Psoas muscle (tissue), 8 donors: Measurements from ENCODE around the gene CCNK. TPM values are rescaled to one million over a fixed set of nuclear protein-coding genes. Genes with fewer than 3 reads are reported as not detected.

ENCODE experiments used
- ATAC-seq, 4 donors: fragments of 200-7000 bp; cut with Tn5 transposase; one replicate each; pipeline ENCODE4 v1.9.1; 2020; ENCODE audit warnings: moderate library complexity in 3 of 4, mild to moderate bottlenecking in 2 of 4
- DNase-seq, 2 donors: peaks; one replicate each; pipeline ENCODE4 v3.0.0-alpha.2; 2020
- H3K27ac ChIP-seq: fragments of 200-600 bp; one replicate; pipeline ENCODE4 v1.8.0; 2022
- H3K27me3 ChIP-seq, 3 donors: fragments of 200-600 bp in 1 of 3; one replicate each; pipeline versions ENCODE4 v1.6.1 to v1.8.0; 2013 to 2022; ENCODE audit warnings: low read length in 2 of 3, mild to moderate bottlenecking in 2 of 3, moderate library complexity in 1 of 3; ENCODE audit not compliant: insufficient read depth in 3 of 3
- H3K36me3 ChIP-seq, 2 donors: fragments of 200-600 bp in 1 of 2; one replicate each; pipeline versions ENCODE4 v1.6.1 to v1.8.0; 2013 to 2022; ENCODE audit warnings: low read depth in 1 of 2, mild to moderate bottlenecking in 1 of 2, moderate library complexity in 1 of 2; ENCODE audit not compliant: insufficient read depth in 1 of 2
- H3K4me1 ChIP-seq: fragments of 200-600 bp; one replicate; pipeline ENCODE4 v1.8.0; 2022
- H3K4me3 ChIP-seq: fragments of 200-600 bp; one replicate; pipeline ENCODE4 v1.8.0; 2022; ENCODE audit warnings: mild to moderate bottlenecking
- H3K9me3 ChIP-seq: fragments of 200-600 bp; one replicate; pipeline ENCODE4 v1.8.0; 2022
- CTCF ChIP-seq: fragments of 200-600 bp; IDR thresholded peaks from one replicate; pipeline ENCODE4 v1.8.0; 2022; ENCODE audit warnings: antibody characterized with exemption
- WGBS, 3 donors: extraction: QIAGEN DNeasy Blood & Tissue Kit; methylation state at CpG; one replicate each; pipeline versions ENCODE4 v1.1.6 to v1.1.7; 2013; 5-methylcytosine and 5-hydroxymethylcytosine counted together
- intact Hi-C, 2 donors: fragments of 100-400 bp; cut with DNase I; formaldehyde crosslinking; loops; one replicate each; pipeline versions ENCODE4 v1.11.0 to v1.14.2; 2022
- polyA plus RNA-seq, 3 donors: library from polyadenylated mRNA; stranded (reverse); fragments of 200-250 nt; gene quantifications; one replicate each; pipeline ENCODE4 v1.2.3, GENCODE V29; 2013
- total RNA-seq, 4 donors: library from RNA; stranded (reverse); fragmentation: NEBNext Ultra II Directional in 2 of 4; extraction: Animal tissue kit (Norgen Biotek cat#: 25700) in 2 of 4; gene quantifications; one replicate each; pipeline versions ENCODE4 v1.2.1 to v1.2.4, GENCODE V29; 2021 to 2023
- donor health status: healthy with polysubstance abuse.
- donor health status: DM: no; HTN: no; CAD: no; lungs with moderate emphysema.
- donor health status: Bipolar disorder and iron deficiency.
- donor health status: healthy.
- donor health status: DM: yes; HTN: yes; CAD: no.
- donor health status: DM: no; HTN: no; CAD: no.
- donor health status: DM: no; HTN: no; CAD: no.
- donor health status: DM: yes; HTN: yes; CAD: no.

The CCNK gene
- total and polyA plus RNA-seq, 7 donors: 17.6 to 53.2 (median 39.8) TPM

GRCh38 chr14:99527026-99527425 is 45.8 kb downstream of the CCNK start:
- intact Hi-C loops: no loop called here
- peaks cover 0 to 3% (median 0%) of the 10 kb centered on the region in 3 donors for H3K27me3 ChIP-seq
- DNase-seq: no peak
- 82 to 88% (median 84%) methylated on average over 12 of the region's 12 CpGs for WGBS, 3 donors
- no peak overlapping the region for H3K4me3 ChIP-seq
- no peak for TF ChIP-seq CTCF
- no peaks in the 10 kb centered on the region for H3K4me1 ChIP-seq
- H3K36me3 ChIP-seq: no peaks in the 10 kb centered on the region
- ATAC-seq: no peak
- no peak overlapping the region for H3K27ac ChIP-seq
- H3K9me3 ChIP-seq: no peaks in the 10 kb centered on the region

GRCh38 chr14:99527427-99528076 is 46.3 kb downstream of the CCNK start:
- no peak for TF ChIP-seq CTCF
- Histone ChIP-seq H3K27me3 (peaks cover 0 to 3% (median 0%) of the 10 kb centered on the region in 3 donors), H3K4me3 (no peak overlapping the region), H3K27ac (no peak overlapping the region), H3K36me3 (no peaks in the 10 kb centered on the region), H3K4me1 (no peaks in the 10 kb centered on the region), H3K9me3 (no peaks in the 10 kb centered on the region)
- ATAC-seq: no peak
- DNase-seq: no peak
- 78 to 86% (median 79%) methylated on average over 19 of the region's 19 CpGs for WGBS, 3 donors
- intact Hi-C loops: no loop called here

GRCh38 chr14:99529899-99530298 is 48.7 kb downstream of the CCNK start:
- DNase-seq: no peak
- TF ChIP-seq CTCF: no peak
- Histone ChIP-seq H3K36me3 (no peaks in the 10 kb centered on the region), H3K4me1 (no peaks in the 10 kb centered on the region), H3K27ac (no peak overlapping the region), H3K4me3 (no peak overlapping the region), H3K27me3 (peaks cover 0 to 3% (median 0%) of the 10 kb centered on the region in 3 donors), H3K9me3 (no peaks in the 10 kb centered on the region)
- 66 to 74% (median 69%) methylated on average over 4 of the region's 4 CpGs for WGBS, 3 donors
- intact Hi-C loops: no loop called here
- no peak for ATAC-seq

- Histone ChIP-seq H3K27ac (no peak overlapping the region), H3K4me1 (no peaks in the 10 kb centered on the region), H3K36me3 (no peaks in the 10 kb centered on the region), H3K9me3 (no peaks in the 10 kb centered on the region), H3K4me3 (no peak overlapping the region), H3K27me3 (peaks cover 0 to 3% (median 0%) of the 10 kb centered on the region in 3 donors)
- 84 to 88% (median 85%) methylated on average over 19 of the region's 19 CpGs for WGBS, 3 donors
- ATAC-seq: no peak
- DNase-seq: no peak
- intact Hi-C loops: no loop called here
- TF ChIP-seq CTCF: no peak
Observed at GRCh38 chr14:99530407-99531155, 49.4 kb downstream of the CCNK start.
